ENCODE data around the gene RPP25. TPM values are rescaled to one million over a fixed set of nuclear protein-coding genes. Genes with fewer than 3 reads are reported as not detected.

Gene RPP25
- polyA plus RNA-seq, 1 donor (not counting 4 experiments of a cell fraction or from before 2014, with no cell fraction given): 0.60 TPM

DNA sequence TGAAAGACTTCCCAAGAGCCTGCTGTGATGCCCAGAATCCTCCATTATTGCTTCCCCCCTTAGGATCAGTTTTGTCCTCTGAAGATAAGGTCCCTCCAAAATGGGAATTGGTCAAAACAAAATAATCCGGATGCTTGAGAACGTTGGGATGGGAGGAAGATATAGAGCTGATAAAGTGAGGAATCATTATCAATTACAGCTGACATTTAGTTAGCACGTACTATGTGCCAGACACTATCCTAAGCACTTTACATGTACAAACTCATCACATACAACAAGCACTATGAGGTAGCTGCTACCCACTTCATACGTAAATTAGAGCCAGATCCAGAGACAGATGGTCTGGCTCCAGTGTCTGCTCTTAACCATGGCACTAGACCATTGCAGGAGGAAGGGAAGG lies 6.6 kb upstream of the RPP25 start:
- Histone ChIP-seq H3K79me2 (ENCODE audit: control insufficient read depth, insufficient read depth, low read length) (no peaks in the 10 kb centered on the region), H4K20me1 (ENCODE audit: control insufficient read depth, extremely low read depth, insufficient read depth, low read length) (no peaks in the 10 kb centered on the region), H3K9ac (ENCODE audit: control insufficient read depth, extremely low read depth, insufficient read depth, low read length) (no peak overlapping the region), H2AFZ (ENCODE audit: control insufficient read depth, low read length) (no peak overlapping the region), H3K4me3 (ENCODE audit: control insufficient read depth in 2 of 3, extremely low read depth in 1 of 3, insufficient read depth in 2 of 3, low read depth in 1 of 3, low read length in 3 of 3) (no peak overlapping the region), H3K27me3 (ENCODE audit: control insufficient read depth, extremely low read depth, insufficient read depth, low read length) (peaks cover 19% of the 10 kb centered on the region), H3K27ac (ENCODE audit: control insufficient read depth, insufficient read depth, low read length) (no peak overlapping the region), H3K36me3 (ENCODE audit: control insufficient read depth in 2 of 2, extremely low read depth in 1 of 2, insufficient read depth in 2 of 2, low read length in 2 of 2) (no peaks in the 10 kb centered on the region), H3K9me3 (ENCODE audit: control insufficient read depth, low read depth, low read length) (no peaks in the 10 kb centered on the region), H3K9me1 (ENCODE audit: control insufficient read depth, extremely low read depth, insufficient read depth, low read length) (no peaks in the 10 kb centered on the region), H3K4me1 (ENCODE audit: control insufficient read depth, extremely low read depth, insufficient read depth, low read length) (peaks cover 15% of the 10 kb centered on the region), H3K4me2 (ENCODE audit: control insufficient read depth, extremely low read depth, insufficient read depth, low read depth, low read length) (no peak overlapping the region)
- DNase-seq (ENCODE audit: low read depth, low spot score): no peak
- dilution Hi-C loops (cut with MboI; ENCODE audit: extremely low pct_ligation_motif_present, low sequenced_read_pairs): no loop called here
- TF ChIP-seq EZH2 (IDR thresholded peaks at IDR 0.05; ENCODE audit: low read length): no peak
- TF ChIP-seq CTCF (optimal IDR thresholded peaks at IDR 0.05 in 1 of 3, IDR thresholded peaks at IDR 0.05 in 1 of 3, conservative IDR thresholded peaks at IDR 0.05 in 1 of 3; ENCODE audit: extremely low read depth in 1 of 3, insufficient read depth in 2 of 3, low read length in 3 of 3): no peak
- FAIRE-seq: no peak

- no peak for DNase-seq (ENCODE audit: low read depth, low spot score)
- Histone ChIP-seq H3K4me1 (ENCODE audit: control insufficient read depth, extremely low read depth, insufficient read depth, low read length) (peaks cover 17% of the 10 kb centered on the region), H3K9ac (ENCODE audit: control insufficient read depth, extremely low read depth, insufficient read depth, low read length) (no peak overlapping the region), H3K4me2 (ENCODE audit: control insufficient read depth, extremely low read depth, insufficient read depth, low read depth, low read length) (no peak overlapping the region), H2AFZ (ENCODE audit: control insufficient read depth, low read length) (no peak overlapping the region), H3K79me2 (ENCODE audit: control insufficient read depth, insufficient read depth, low read length) (no peaks in the 10 kb centered on the region), H3K36me3 (ENCODE audit: control insufficient read depth in 2 of 2, extremely low read depth in 1 of 2, insufficient read depth in 2 of 2, low read length in 2 of 2) (no peaks in the 10 kb centered on the region), H3K9me3 (ENCODE audit: control insufficient read depth, low read depth, low read length) (no peaks in the 10 kb centered on the region), H3K27me3 (ENCODE audit: control insufficient read depth, extremely low read depth, insufficient read depth, low read length) (peaks cover 24% of the 10 kb centered on the region), H4K20me1 (ENCODE audit: control insufficient read depth, extremely low read depth, insufficient read depth, low read length) (no peaks in the 10 kb centered on the region), H3K4me3 (ENCODE audit: control insufficient read depth in 2 of 3, extremely low read depth in 1 of 3, insufficient read depth in 2 of 3, low read depth in 1 of 3, low read length in 3 of 3) (no peak overlapping the region), H3K27ac (ENCODE audit: control insufficient read depth, insufficient read depth, low read length) (no peak overlapping the region), H3K9me1 (ENCODE audit: control insufficient read depth, extremely low read depth, insufficient read depth, low read length) (no peaks in the 10 kb centered on the region)
- FAIRE-seq: no peak
- dilution Hi-C loops (cut with MboI; ENCODE audit: extremely low pct_ligation_motif_present, low sequenced_read_pairs): no loop called here
- TF ChIP-seq EZH2 (IDR thresholded peaks at IDR 0.05; ENCODE audit: low read length) (no peak), CTCF (optimal IDR thresholded peaks at IDR 0.05 in 1 of 3, IDR thresholded peaks at IDR 0.05 in 1 of 3, conservative IDR thresholded peaks at IDR 0.05 in 1 of 3; ENCODE audit: extremely low read depth in 1 of 3, insufficient read depth in 2 of 3, low read length in 3 of 3) (no peak)
Measured at GRCh38 chr15:74962671-74963070, 6.1 kb upstream of the RPP25 start.

Measured in keratinocyte (primary cell).